H9 (cell line): ENCODE data around the gene EPHX1. TPM values are rescaled to one million over a fixed set of nuclear protein-coding genes. Genes with fewer than 3 reads are reported as not detected.
A peak's percentile ranks its signal among the peaks of the same experiment; 100 is the strongest.

Experiments
- DNase-seq: peaks from one replicate; pipeline ENCODE4 v3.0.0-alpha.2; 2017
- H2AFZ ChIP-seq: one replicate; pipeline ENCODE4 v1.6.1; 2013; ENCODE audit warnings: mild to moderate bottlenecking, low read length, control low read depth, moderate library complexity
- H2AK5ac ChIP-seq: 2 replicates; pipeline ENCODE4 v1.6.1; 2013; ENCODE audit warnings: low read length, control low read depth, mixed read lengths; ENCODE audit not compliant: insufficient read length
- H2BK120ac ChIP-seq: one replicate; pipeline ENCODE4 v1.6.1; 2013; ENCODE audit warnings: low read depth, mild to moderate bottlenecking, low read length, control low read depth, inconsistent platforms; ENCODE audit not compliant: poor library complexity, severe bottlenecking
- H2BK12ac ChIP-seq: 2 replicates; pipeline ENCODE4 v1.6.1; 2013; ENCODE audit warnings: low read length, control low read depth, mixed read lengths, low read depth; ENCODE audit not compliant: insufficient read length
- H2BK15ac ChIP-seq: 2 replicates; pipeline ENCODE4 v1.6.1; 2013; ENCODE audit warnings: low read depth, low read length, control low read depth
- H2BK20ac ChIP-seq: one replicate; pipeline ENCODE4 v1.6.1; 2013; ENCODE audit warnings: low read depth, mild to moderate bottlenecking, low read length, control low read depth, inconsistent platforms; ENCODE audit not compliant: poor library complexity, severe bottlenecking
- H2BK5ac ChIP-seq: 2 replicates; pipeline ENCODE4 v1.6.1; 2013; ENCODE audit warnings: low read length, control low read depth, mixed read lengths; ENCODE audit not compliant: insufficient read length
- H3K14ac ChIP-seq: 2 replicates; pipeline ENCODE4 v1.6.1; 2013; ENCODE audit warnings: low read length, control low read depth; ENCODE audit not compliant: insufficient read depth
- H3K18ac ChIP-seq: 2 replicates; pipeline ENCODE4 v1.6.1; 2013; ENCODE audit warnings: low read depth, mild to moderate bottlenecking, mixed read lengths, low read length, control low read depth; ENCODE audit not compliant: insufficient read length
- H3K23ac ChIP-seq: 2 replicates; pipeline ENCODE4 v1.6.1; 2013; ENCODE audit warnings: low read length, control low read depth, mixed read lengths, low read depth; ENCODE audit not compliant: insufficient read length
- H3K23me2 ChIP-seq: 2 replicates; pipeline ENCODE4 v1.6.1; 2013; ENCODE audit warnings: low read depth, mild to moderate bottlenecking, mixed read lengths, low read length, control low read depth; ENCODE audit not compliant: insufficient read length, poor library complexity, severe bottlenecking
- H3K27ac ChIP-seq: 2 replicates; pipeline ENCODE4 v1.5.1; 2013; ENCODE audit warnings: low read length, control low read depth, mixed read lengths, low read depth; ENCODE audit not compliant: insufficient read length
- H3K27me3 ChIP-seq: 2 replicates; pipeline ENCODE4 v1.6.1; 2013; ENCODE audit warnings: low read length, control low read depth, inconsistent platforms; ENCODE audit not compliant: insufficient read depth
- H3K4ac ChIP-seq: 2 replicates; pipeline ENCODE4 v1.6.1; 2013; ENCODE audit warnings: low read depth, mild to moderate bottlenecking, control low read depth, inconsistent platforms, low read length, moderate library complexity
- H3K4me1 ChIP-seq: 2 replicates; pipeline ENCODE4 v1.6.1; 2013; ENCODE audit warnings: low read length, control low read depth, inconsistent platforms; ENCODE audit not compliant: insufficient read depth
- H3K4me2 ChIP-seq: 2 replicates; pipeline ENCODE4 v1.6.1; 2013; ENCODE audit warnings: low read length, control low read depth, mixed read lengths; ENCODE audit not compliant: insufficient read length, insufficient read depth
- H3K56ac ChIP-seq: 2 replicates; pipeline ENCODE4 v1.6.1; 2013; ENCODE audit warnings: low read depth, mild to moderate bottlenecking, mixed read lengths, low read length, control low read depth; ENCODE audit not compliant: insufficient read length
- H3K79me1 ChIP-seq: 2 replicates; pipeline ENCODE4 v1.6.1; 2013; ENCODE audit warnings: low read depth, mild to moderate bottlenecking, moderate library complexity, low read length, control low read depth, inconsistent platforms; ENCODE audit not compliant: insufficient read depth, poor library complexity, severe bottlenecking
- H3K79me2 ChIP-seq: 2 replicates; pipeline ENCODE4 v1.6.1; 2013; ENCODE audit warnings: low read length, control low read depth, inconsistent platforms; ENCODE audit not compliant: insufficient read depth
- H3K9ac ChIP-seq: 2 replicates; pipeline ENCODE4 v1.6.1; 2013; ENCODE audit warnings: low read length, control low read depth, mixed read lengths; ENCODE audit not compliant: insufficient read length; ENCODE audit errors: extremely low read depth
- H3K9me3 ChIP-seq: one replicate; pipeline ENCODE4 v1.6.1; 2013; ENCODE audit warnings: low read depth, low read length, inconsistent platforms; ENCODE audit not compliant: control insufficient read depth
- H3T11ph ChIP-seq: one replicate; pipeline ENCODE4 v1.6.1; 2013; ENCODE audit warnings: mild to moderate bottlenecking, low read length, control low read depth, inconsistent platforms
- H4K20me1 ChIP-seq: one replicate; pipeline ENCODE4 v1.6.1; 2013; ENCODE audit not compliant: control insufficient read depth, insufficient read length, insufficient read depth
- H4K5ac ChIP-seq: 2 replicates; pipeline ENCODE4 v1.6.1; 2013; ENCODE audit warnings: low read depth, mild to moderate bottlenecking, mixed read lengths, low read length, control low read depth; ENCODE audit not compliant: insufficient read length
- H4K8ac ChIP-seq: replicated peaks from 2 replicates; pipeline ENCODE4 v1.6.1; 2013; ENCODE audit warnings: low read length, control low read depth, mixed read lengths, low read depth; ENCODE audit not compliant: insufficient read length
- H4K91ac ChIP-seq: 2 replicates; pipeline ENCODE4 v1.6.1; 2013; ENCODE audit warnings: low read depth, mild to moderate bottlenecking, moderate library complexity, mixed read lengths, low read length, control low read depth; ENCODE audit not compliant: insufficient read length
- H3K27ac Mint-ChIP-seq, 3 experiments: 2 replicates in 2 of 3; 3 replicates in 1 of 3; pipeline ENCODE4 v1.8.0; 2020 to 2021; ENCODE audit warnings: mixed read lengths in 3 of 3, mild to moderate bottlenecking in 1 of 3, moderate library complexity in 1 of 3
- H3K27me3 Mint-ChIP-seq: 2 replicates; pipeline ENCODE4 v1.8.0; 2021; ENCODE audit warnings: low read depth, mild to moderate bottlenecking, moderate library complexity, mixed read lengths
- H3K36me3 Mint-ChIP-seq, 3 experiments: 2 replicates in 2 of 3; 3 replicates in 1 of 3; pipeline ENCODE4 v1.8.0; 2020 to 2021; ENCODE audit warnings: low read depth in 3 of 3, mixed read lengths in 3 of 3; ENCODE audit not compliant: insufficient read depth in 1 of 3
- H3K4me1 Mint-ChIP-seq, 2 experiments: 2 replicates each; pipeline ENCODE4 v1.8.0; 2020; ENCODE audit warnings: mixed read lengths in 2 of 2
- H3K4me3 Mint-ChIP-seq, 2 experiments: 2 replicates in 1 of 2; 3 replicates in 1 of 2; pipeline ENCODE4 v1.8.0; 2020 to 2021; ENCODE audit warnings: mild to moderate bottlenecking in 2 of 2, mixed read lengths in 2 of 2, moderate library complexity in 1 of 2
- H3K9me3 Mint-ChIP-seq, 2 experiments: 2 replicates in 1 of 2; 3 replicates in 1 of 2; pipeline ENCODE4 v1.8.0; 2020; ENCODE audit warnings: mild to moderate bottlenecking in 2 of 2, mixed read lengths in 2 of 2, moderate library complexity in 1 of 2
- CTCF ChIP-seq: fragments of 200-600 bp; sonication (generic); conservative IDR thresholded peaks from 3 replicates; pipeline ENCODE4 v1.8.0; 2021; ENCODE audit warnings: antibody characterized with exemption, mild to moderate bottlenecking
- WGBS: extraction: QIAGEN DNeasy Blood & Tissue Kit; methylation state at CpG from one replicate; pipeline ENCODE4 v1.1.7; 2013; ENCODE audit warnings: missing lambda C conversion rate, low lambda C conversion rate, mixed read lengths; ENCODE audit not compliant: insufficient read length; ENCODE audit errors: extremely low coverage; 5-methylcytosine and 5-hydroxymethylcytosine counted together
- total RNA-seq: library from RNA; stranded (reverse); gene quantifications from 2 replicates; pipeline ENCODE4 v1.2.1, GENCODE V29; 2021

EPHX1 gene
- total RNA-seq, 1 experiment from 2014 or later, result 40.6 TPM

DNA sequence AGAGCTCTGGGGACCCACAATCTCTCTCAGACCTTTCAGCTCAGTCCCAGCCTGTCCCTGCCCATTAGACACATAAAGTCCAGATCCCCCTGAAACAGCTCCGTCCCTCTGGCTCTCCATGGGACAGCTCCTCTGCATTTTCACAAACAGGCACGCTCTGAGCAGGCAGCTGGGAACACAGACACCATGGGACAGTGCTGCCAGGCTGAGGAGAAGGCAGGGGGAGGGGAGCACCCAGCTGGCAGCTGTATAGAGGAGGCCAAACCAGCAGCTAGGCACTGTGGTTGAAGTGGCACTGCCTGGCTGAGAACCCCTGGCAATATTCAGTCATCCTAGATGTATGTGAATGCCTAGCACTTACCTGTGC is 70.3 kb downstream of the EPHX1 start:
- Histone ChIP-seq H3K4ac (no peak overlapping the region), H3K18ac (peak overlapping the region; percentile 8), H3T11ph (no peak overlapping the region), H3K9me3 (no peaks in the 10 kb centered on the region), H3K9ac (no peak overlapping the region), H3K14ac (no peak overlapping the region), H4K8ac (no peak overlapping the region), H2BK20ac (no peak overlapping the region), H3K56ac (no peak overlapping the region), H2BK12ac (no peak overlapping the region), H3K4me2 (peak overlapping the region; percentile 83), H3K27ac (no peak overlapping the region), H2BK5ac (no peak overlapping the region), H3K79me2 (peaks cover 9% of the 10 kb centered on the region; the same call in 1 of the 2 replicates), H2AFZ (no peak overlapping the region), H3K79me1 (no peaks in the 10 kb centered on the region), H3K23me2 (peaks cover 21% of the 10 kb centered on the region), H3K4me1 (peaks cover 12% of the 10 kb centered on the region; the same call in 1 of the 2 replicates), H3K23ac (no peak overlapping the region), H2BK120ac (no peak overlapping the region), H3K27me3 (no peaks in the 10 kb centered on the region), H4K91ac (no peak overlapping the region), H2BK15ac (no peak overlapping the region), H2AK5ac (no peak overlapping the region), H4K20me1 (no peaks in the 10 kb centered on the region), H4K5ac (no peak overlapping the region)
- DNase-seq, result no peak
- WGBS, result no CpG with 5 or more reads among the region's 2 CpGs
- peaks cover 2% of the 10 kb centered on the region; the same call in 1 of the 2 replicates for H3K27me3 Mint-ChIP-seq
- peak overlapping the region; percentile 78 to 88 for H3K4me3 Mint-ChIP-seq
- peak overlapping the region in 2 of 3 experiments; percentile 5 to 10; a peak in 4 of 7 replicates for H3K27ac Mint-ChIP-seq
- H3K9me3 Mint-ChIP-seq, result no peaks in the 10 kb centered on the region
- no peak for TF ChIP-seq CTCF
- H3K36me3 Mint-ChIP-seq, result peaks cover 12 to 31% (median 13%) of the 10 kb centered on the region in 3 experiments; a peak in 5 of 7 replicates
- peaks cover 36 to 54% of the 10 kb centered on the region in 2 experiments for H3K4me1 Mint-ChIP-seq
